Sciatic nerve (tissue), 2 donors: ENCODE measurements around the gene SETD4. TPM values are rescaled to one million over a fixed set of nuclear protein-coding genes. Genes with fewer than 3 reads are reported as not detected.
"Not testable (repeated sequence)": the region's sequence is repeated elsewhere in the genome, so short reads cannot be mapped to it uniquely, and the experiment has no call there.

Source experiments
- ATAC-seq: fragments of 200-7000 bp; cut with Tn5 transposase; one replicate; pipeline ENCODE4 v1.9.1; 2020; ENCODE audit warnings: mild to moderate bottlenecking, moderate library complexity
- DNase-seq: peaks from one replicate; pipeline ENCODE4 v3.0.0-alpha.2; 2020; ENCODE audit warnings: low spot score
- intact Hi-C: fragments of 100-400 bp; cut with DNase I; formaldehyde crosslinking; loops from one replicate; pipeline ENCODE4 v1.14.2; 2022
- total RNA-seq: library from RNA; stranded (reverse); fragmentation: NEBNext Ultra II Directional; extraction: Animal tissue kit (Norgen Biotek cat#: 25700); gene quantifications from one replicate; pipeline ENCODE4 v1.2.1, GENCODE V29; 2021
- donor health status: DM: no; HTN: no; CAD: no.
- donor health status: DM: no; HTN: no; CAD: no.

SETD4 gene
- 21.5 TPM for total RNA-seq

DNA sequence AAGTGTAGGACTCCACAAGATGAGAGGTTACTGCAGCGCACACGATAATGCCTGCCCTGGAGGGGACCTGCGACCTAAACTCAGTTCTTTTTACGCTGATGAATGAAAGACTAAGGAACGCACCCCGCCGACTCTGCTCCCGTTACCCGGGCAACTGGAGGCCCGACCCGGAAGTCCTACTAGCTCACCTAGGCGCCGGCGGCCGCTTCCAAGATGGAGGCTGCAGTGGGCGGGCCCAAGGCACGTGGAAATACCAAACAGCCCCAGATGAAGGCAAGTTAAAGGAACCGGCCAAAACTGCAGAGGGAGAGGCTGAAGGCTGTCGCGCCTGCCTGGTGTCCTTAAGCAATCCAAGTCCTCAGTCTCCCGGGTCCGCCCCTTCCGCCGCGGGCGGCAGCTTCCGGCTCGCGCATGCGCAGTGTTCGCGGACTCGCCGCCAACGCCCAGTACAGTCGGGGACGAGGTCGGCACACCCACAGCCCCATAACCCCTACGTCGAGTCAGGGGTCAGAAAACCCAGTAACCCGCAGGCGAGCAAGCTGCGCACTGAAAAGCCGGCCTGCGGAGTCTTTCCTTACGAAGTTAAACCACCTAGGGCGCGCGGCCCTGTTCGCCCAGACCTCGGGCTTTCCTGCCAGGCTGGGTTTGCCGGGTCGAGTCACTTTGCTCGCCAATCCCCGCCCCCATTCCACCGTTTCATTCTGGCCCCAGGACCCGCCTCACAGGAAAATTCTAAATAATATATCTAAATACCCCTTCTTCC is at the start of gene SETD4:
SETD4 (minus strand) TSS at position 368 of the 763 bp plus-strand sequence. CDS start 1,638 bp downstream, outside the sequence.
- intact Hi-C loops: no loop called here
- DNase-seq: peak; percentile 96
- peak; percentile 98 for ATAC-seq

DNA sequence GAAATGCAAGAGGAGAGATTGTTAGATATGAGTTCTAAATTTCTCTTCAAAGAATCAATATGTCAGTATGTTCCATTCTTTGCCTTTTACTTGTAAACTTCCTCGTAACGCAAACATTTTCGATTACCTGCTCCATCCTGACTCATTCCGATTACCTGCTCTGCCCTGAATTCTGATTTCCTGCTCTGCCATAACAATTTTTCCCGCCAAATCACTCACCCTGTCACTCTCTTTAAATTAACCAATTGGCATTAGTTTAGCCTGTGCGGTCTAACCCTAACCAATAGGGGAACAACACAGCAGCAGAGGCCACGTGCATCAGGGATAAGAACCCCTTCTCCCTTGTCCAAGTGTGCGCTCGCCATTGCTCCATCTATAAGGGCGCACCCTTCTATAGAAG is 49.5 kb upstream of the SETD4 start:
- ATAC-seq (no peak), DNase-seq (no peak)
- intact Hi-C loops: no loop called here

- ATAC-seq: peak; percentile 32
- intact Hi-C loops: no loop called here
- no peak for DNase-seq
These were observed 45.1 kb upstream of the SETD4 start for GRCh38 chr21:36105327-36105842.

GRCh38 chr21:36104317-36105300 is 44.3 kb upstream of the SETD4 start:
- intact Hi-C loops: no loop called here
- ATAC-seq (peak; percentile 76), DNase-seq (peak; percentile 76)

DNA sequence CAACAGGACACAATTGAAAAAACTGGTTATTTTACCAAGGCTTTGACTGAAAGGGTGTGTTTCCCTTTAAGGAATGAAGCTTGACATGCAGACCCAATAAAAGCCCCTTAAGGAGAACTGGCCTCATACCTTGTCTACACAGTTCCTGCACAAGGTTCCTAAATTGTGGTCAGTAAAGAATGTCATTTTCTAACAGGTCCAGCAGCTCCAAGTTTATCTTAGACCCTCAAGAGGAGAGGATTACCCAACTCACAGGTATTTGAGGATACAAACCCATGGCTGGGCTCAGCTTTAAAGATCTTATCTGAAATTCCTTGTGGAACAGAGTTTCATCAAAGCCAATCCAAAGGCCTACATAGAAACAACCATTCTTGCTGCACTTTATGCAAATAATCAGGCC is 43.1 kb upstream of the SETD4 start:
- ATAC-seq: no peak

GRCh38 chr21:36100971-36101641 is 40.8 kb upstream of the SETD4 start:
- DNase-seq: no peak
- intact Hi-C loops: no loop called here
- no peak for ATAC-seq

More for the DNA sequence above, 43.1 kb upstream of the SETD4 start:
- no peak for DNase-seq
- intact Hi-C loops: no loop called here

DNA sequence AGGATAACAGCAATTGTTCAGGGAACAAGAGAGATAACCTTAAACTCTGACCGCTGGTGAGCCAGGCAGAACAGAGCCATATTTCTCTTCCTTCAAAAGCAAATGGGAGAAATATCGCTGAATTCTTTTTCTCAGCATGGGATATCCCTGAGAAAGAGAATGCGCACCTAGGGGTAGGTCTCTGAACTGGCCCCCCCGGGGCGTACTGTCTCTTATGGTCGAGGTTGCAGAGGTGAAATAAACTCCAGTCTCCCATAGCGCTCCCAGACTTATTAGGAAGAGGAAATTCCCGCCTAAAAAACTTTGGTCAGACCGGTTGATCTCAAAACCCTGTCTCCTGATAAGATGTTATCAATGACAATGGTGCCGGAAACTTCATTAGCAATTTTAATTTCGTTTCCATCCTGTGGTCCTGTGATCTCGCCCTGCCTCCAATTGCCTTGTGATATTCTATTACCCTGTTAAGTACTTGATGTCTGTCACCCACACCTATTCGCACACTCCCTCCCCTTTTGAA is 39.4 kb upstream of the SETD4 start:
- intact Hi-C loops, ATAC-seq, DNase-seq: not testable (repeated sequence)

DNA sequence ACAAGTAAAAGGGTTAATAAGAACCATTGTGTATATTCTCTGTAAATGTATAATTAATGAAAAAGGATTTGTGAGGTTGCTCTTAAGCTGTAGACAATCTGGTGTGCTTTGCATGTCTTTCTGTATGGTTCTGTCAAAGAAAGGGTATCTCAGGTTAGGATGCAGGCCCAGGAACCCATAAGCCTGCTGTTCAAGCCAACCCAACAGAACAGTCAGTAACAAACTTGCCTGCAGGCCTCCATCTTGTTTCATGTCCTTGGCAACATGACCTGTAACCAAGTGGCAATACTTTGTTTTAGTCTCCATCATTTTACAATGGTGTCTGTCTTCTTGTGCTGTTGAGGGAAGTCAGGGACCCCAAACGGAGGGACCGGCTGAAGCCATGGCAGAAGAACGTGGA is 38.7 kb upstream of the SETD4 start:
- intact Hi-C loops: no loop called here
- no peak for DNase-seq
- no peak for ATAC-seq

- DNase-seq: no peak
- intact Hi-C loops: no loop called here
- ATAC-seq: no peak
These were observed 37.8 kb upstream of the SETD4 start for GRCh38 chr21:36098182-36098532.

- ATAC-seq: no peak
- intact Hi-C loops: no loop called here
These were observed 37.3 kb upstream of the SETD4 start for GRCh38 chr21:36097427-36098181.

DNA sequence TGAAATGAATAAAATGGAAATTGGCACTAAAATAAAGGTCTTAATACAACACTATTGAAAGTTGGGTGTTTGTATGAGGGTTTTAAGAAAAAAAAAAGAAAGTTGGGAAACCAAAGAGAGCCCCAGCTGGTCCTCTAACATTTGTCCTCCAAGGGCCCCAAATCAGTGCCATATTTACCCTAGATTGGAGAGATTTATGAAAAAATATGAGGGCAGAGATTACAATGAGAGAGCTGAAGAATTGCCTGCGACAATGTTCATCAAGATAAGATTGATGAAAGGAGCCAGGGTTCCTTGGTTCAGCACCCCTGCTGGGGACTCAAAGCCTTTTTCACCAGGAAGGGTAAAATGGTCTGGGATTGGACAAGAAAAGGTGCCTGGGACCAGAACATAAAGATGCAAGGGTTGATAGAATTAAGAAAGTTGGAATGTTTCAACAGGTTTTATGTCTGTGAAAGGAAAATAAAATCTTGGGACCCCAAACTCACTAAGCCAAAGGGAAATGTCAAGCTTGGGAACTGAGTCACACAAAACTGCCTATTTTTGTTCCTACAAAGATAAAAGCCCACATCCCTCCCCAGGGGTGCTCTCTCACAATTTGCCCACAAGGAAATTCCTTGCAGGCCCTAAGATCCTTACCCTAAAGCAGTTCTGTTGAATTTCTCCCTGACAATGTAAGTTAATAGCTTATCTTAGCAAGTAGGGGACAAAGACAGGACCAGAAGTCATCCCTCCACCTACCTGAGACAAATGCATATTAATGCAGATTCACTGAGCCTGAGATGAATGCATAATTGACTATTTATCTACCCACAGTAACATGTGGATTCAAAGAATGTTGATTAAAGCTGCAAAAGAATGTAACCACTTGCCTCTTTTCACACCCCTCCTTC is 36.3 kb upstream of the SETD4 start:
- no peak for DNase-seq
- intact Hi-C loops: no loop called here
- no peak for ATAC-seq

More at GRCh38 chr21:36097427-36098181, 37.3 kb upstream of the SETD4 start:
- DNase-seq: no peak

- DNase-seq (no peak), ATAC-seq (no peak)
- intact Hi-C loops: no loop called here
These were observed 33.2 kb upstream of the SETD4 start for GRCh38 chr21:36093512-36093911.

GRCh38 chr21:36092681-36093080 is 32.4 kb upstream of the SETD4 start:
- DNase-seq: no peak
- no peak for ATAC-seq
- intact Hi-C loops: no loop called here

- no peak for ATAC-seq
- no peak for DNase-seq
- intact Hi-C loops: no loop called here
These were observed 29.6 kb upstream of the SETD4 start for GRCh38 chr21:36089946-36090345.

GRCh38 chr21:36087362-36088138 is 27.2 kb upstream of the SETD4 start:
- DNase-seq (no peak), ATAC-seq (peak; percentile 71)
- intact Hi-C loops: no loop called here

- no peak for ATAC-seq
- no peak for DNase-seq
- intact Hi-C loops: no loop called here
These were observed 21.9 kb upstream of the SETD4 start for GRCh38 chr21:36082237-36082664.

GRCh38 chr21:36080386-36080785 is 20.1 kb upstream of the SETD4 start:
- intact Hi-C loops: no loop called here
- ATAC-seq (no peak), DNase-seq (no peak)
